ENCODE measurements around the gene RNF150.
"Not testable (repeated sequence)": the region's sequence is repeated elsewhere in the genome, so short reads cannot be mapped to it uniquely, and the experiment has no call there.

The RNF150 gene

DNA sequence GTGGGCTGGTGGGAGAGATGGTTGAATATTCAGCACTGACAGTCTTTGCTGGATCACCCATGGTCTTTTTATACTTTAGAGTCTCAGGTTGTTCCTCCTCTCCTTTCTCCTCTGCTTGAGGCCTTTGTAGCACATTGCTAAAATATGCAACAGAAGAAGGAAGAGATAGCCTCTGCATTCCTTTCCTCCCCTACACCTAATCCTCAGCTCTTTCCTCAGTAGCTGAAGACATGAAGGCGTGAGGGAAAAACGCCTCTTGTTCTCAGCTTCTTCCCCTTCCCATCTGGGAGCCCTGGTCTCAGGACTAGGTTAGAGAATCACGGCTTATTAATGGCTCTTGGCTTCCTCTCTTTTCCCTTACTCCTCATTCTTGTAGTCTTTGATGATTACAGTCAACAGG, 76.8 kb downstream of the RNF150 start:
- WGBS, 2 experiments: 56 to 69% methylated on average over 3 of the region's 3 CpGs
- peaks cover 3% of the 10 kb centered on the region for H3K4me1 ChIP-seq (ENCODE audit: control insufficient read depth, insufficient read depth, low read length)
- no peaks in the 10 kb centered on the region for H3K27me3 ChIP-seq (ENCODE audit: control insufficient read depth, insufficient read depth, low read length, poor library complexity, severe bottlenecking)
- H3K4me3 ChIP-seq (ENCODE audit: insufficient read depth, low read depth, low read length): no peak overlapping the region
- H3K9me3 ChIP-seq (ENCODE audit: control insufficient read depth, low read length): no peaks in the 10 kb centered on the region
- H3K36me3 ChIP-seq (ENCODE audit: control insufficient read depth, insufficient read depth, low read length): no peaks in the 10 kb centered on the region
- H3K27ac ChIP-seq (ENCODE audit: insufficient read depth, low read depth, low read length, poor library complexity, severe bottlenecking): no peak overlapping the region

DNA sequence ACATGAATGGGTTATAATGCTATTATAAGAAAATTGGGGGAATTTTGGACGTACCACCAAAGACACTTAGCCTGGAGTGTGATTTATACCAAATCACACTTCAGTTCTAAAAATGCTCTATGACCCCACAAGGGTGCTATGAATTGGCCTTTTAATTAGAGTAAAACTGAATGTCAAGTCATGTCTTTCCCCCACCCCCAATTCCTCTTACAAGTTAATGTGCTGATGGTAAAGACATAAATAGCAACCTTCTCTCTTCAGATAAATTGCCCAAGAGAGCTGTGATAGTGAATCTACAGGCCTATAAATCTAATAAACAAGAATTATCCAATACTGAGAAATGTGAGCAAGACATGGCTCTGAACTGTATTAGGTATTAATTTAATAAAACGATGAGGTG, 78.8 kb downstream of the RNF150 start:
- Histone ChIP-seq H3K36me3 (ENCODE audit: control insufficient read depth, insufficient read depth, low read length) (no peaks in the 10 kb centered on the region), H3K27me3 (ENCODE audit: control insufficient read depth, insufficient read depth, low read length, poor library complexity, severe bottlenecking) (no peaks in the 10 kb centered on the region), H3K27ac (ENCODE audit: insufficient read depth, low read depth, low read length, poor library complexity, severe bottlenecking) (no peak overlapping the region), H3K4me1 (ENCODE audit: control insufficient read depth, insufficient read depth, low read length) (peaks cover 3% of the 10 kb centered on the region), H3K4me3 (ENCODE audit: insufficient read depth, low read depth, low read length) (no peak overlapping the region), H3K9me3 (ENCODE audit: control insufficient read depth, low read length) (no peaks in the 10 kb centered on the region)
- WGBS, 2 experiments: 93% methylated on average over 2 of the region's 2 CpGs; no CpG with 5 or more reads in 1 of the 2 experiments

DNA sequence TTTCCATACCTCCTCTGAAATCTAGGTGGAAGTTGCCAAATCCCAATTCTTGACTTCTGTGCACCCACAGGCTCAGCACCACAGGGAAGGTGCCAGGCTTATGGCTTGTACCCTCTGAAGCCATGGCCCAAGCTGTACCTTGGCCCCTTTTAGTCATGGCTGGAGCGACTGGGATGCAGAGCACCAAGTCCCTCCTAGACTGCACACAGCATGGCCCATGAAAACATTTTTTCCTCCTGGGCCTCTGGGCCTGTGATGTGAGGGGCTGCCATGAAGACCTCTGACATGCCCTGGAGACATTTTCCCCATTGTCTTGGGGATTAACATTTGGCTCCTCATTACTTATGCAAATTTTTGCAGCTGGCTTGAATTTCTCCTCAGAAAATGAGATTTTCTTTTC, 82.3 kb downstream of the RNF150 start:
- not testable (repeated sequence) for H3K36me3 ChIP-seq (ENCODE audit: control insufficient read depth, insufficient read depth, low read length); H3K4me3 ChIP-seq (ENCODE audit: insufficient read depth, low read depth, low read length); H3K27me3 ChIP-seq (ENCODE audit: control insufficient read depth, insufficient read depth, low read length, poor library complexity, severe bottlenecking); H3K27ac ChIP-seq (ENCODE audit: insufficient read depth, low read depth, low read length, poor library complexity, severe bottlenecking); H3K9me3 ChIP-seq (ENCODE audit: control insufficient read depth, low read length); H3K4me1 ChIP-seq (ENCODE audit: control insufficient read depth, insufficient read depth, low read length)
- 95 to 100% methylated on average over 1 of the region's 1 CpG for WGBS, 2 experiments

DNA sequence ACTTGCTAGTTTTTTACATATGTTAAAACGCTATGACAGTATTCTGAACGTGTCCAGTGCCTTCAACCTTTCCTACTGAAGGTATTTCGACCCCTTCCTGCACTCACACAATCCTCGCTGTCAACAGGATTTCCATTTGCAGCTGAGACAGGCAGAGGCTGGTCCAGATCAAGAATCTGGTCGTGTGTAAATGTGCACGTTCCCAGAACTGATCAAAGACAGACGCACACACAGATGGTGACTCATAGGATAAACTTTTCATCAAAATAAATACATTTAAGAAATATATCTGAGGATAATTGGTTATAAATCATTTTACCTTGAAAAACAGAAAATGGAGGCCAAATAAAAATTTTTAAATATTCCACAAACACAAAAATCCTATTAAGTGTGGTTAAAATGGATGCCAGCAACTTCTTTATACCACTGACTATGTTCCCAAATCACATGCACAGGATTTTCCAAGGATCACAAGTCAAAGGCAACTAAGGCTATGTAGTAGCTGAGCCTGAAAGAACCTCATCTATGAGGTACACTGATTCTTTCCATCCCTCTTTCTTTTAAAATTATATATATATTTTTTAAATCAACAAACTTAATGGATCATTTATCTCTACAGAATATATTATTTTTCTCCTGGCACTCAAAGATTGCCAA, 85.9 kb downstream of the RNF150 start:
- Histone ChIP-seq H3K27ac (ENCODE audit: insufficient read depth, low read depth, low read length, poor library complexity, severe bottlenecking) (no peak overlapping the region), H3K36me3 (ENCODE audit: control insufficient read depth, insufficient read depth, low read length) (no peaks in the 10 kb centered on the region), H3K9me3 (ENCODE audit: control insufficient read depth, low read length) (no peaks in the 10 kb centered on the region), H3K27me3 (ENCODE audit: control insufficient read depth, insufficient read depth, low read length, poor library complexity, severe bottlenecking) (no peaks in the 10 kb centered on the region), H3K4me1 (ENCODE audit: control insufficient read depth, insufficient read depth, low read length) (no peaks in the 10 kb centered on the region), H3K4me3 (ENCODE audit: insufficient read depth, low read depth, low read length) (no peak overlapping the region)
- WGBS, 2 experiments: 94 to 95% methylated on average over 7 of the region's 7 CpGs

DNA sequence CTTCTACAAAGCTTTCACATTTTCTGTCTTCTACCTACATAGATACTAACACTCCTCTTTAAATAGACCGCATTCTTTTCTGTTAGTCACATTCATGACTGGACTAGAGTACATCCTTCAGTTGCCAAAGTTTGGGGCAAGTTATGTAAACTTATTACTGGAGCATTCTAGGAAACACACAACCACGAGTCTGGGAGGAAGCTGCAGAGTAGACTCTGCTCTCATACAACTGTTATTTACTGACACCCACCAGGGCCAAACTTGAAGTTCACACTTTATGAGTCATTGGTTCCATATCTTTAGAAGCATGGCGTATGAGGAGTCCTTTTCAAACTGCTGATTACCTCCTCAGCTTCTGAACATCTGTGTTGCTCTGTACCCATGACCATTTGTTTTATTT, 87.0 kb downstream of the RNF150 start:
- no peaks in the 10 kb centered on the region for H3K4me1 ChIP-seq (ENCODE audit: control insufficient read depth, insufficient read depth, low read length)
- WGBS, 2 experiments: 94% methylated on average over 3 of the region's 3 CpGs
- no peaks in the 10 kb centered on the region for H3K9me3 ChIP-seq (ENCODE audit: control insufficient read depth, low read length)
- H3K27ac ChIP-seq (ENCODE audit: insufficient read depth, low read depth, low read length, poor library complexity, severe bottlenecking): no peak overlapping the region
- H3K36me3 ChIP-seq (ENCODE audit: control insufficient read depth, insufficient read depth, low read length): no peaks in the 10 kb centered on the region
- H3K4me3 ChIP-seq (ENCODE audit: insufficient read depth, low read depth, low read length): no peak overlapping the region
- no peaks in the 10 kb centered on the region for H3K27me3 ChIP-seq (ENCODE audit: control insufficient read depth, insufficient read depth, low read length, poor library complexity, severe bottlenecking)

DNA sequence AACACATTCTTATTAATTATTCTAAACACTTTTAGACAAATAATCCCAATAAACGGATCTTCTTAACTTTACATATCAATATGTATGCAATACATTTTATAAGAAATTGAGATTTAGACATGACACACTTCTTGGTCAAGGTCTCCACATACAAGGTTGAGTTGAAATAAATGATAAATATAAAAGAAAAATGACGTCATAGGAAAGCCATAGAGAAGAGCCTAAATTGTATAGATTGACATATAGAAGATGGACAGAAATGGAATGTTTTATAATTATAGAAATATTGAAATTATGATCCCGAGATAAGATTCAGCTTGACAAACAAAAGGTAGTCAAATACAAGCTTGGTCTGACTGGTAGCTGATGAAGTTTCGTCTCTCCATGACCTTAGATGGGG, 87.4 kb downstream of the RNF150 start:
- Histone ChIP-seq H3K27ac (ENCODE audit: insufficient read depth, low read depth, low read length, poor library complexity, severe bottlenecking) (no peak overlapping the region), H3K27me3 (ENCODE audit: control insufficient read depth, insufficient read depth, low read length, poor library complexity, severe bottlenecking) (no peaks in the 10 kb centered on the region), H3K4me1 (ENCODE audit: control insufficient read depth, insufficient read depth, low read length) (peaks cover 3% of the 10 kb centered on the region), H3K9me3 (ENCODE audit: control insufficient read depth, low read length) (no peaks in the 10 kb centered on the region), H3K36me3 (ENCODE audit: control insufficient read depth, insufficient read depth, low read length) (no peaks in the 10 kb centered on the region), H3K4me3 (ENCODE audit: insufficient read depth, low read depth, low read length) (no peak overlapping the region)
- WGBS, 2 experiments: 94 to 98% methylated on average over 3 of the region's 4 CpGs

DNA sequence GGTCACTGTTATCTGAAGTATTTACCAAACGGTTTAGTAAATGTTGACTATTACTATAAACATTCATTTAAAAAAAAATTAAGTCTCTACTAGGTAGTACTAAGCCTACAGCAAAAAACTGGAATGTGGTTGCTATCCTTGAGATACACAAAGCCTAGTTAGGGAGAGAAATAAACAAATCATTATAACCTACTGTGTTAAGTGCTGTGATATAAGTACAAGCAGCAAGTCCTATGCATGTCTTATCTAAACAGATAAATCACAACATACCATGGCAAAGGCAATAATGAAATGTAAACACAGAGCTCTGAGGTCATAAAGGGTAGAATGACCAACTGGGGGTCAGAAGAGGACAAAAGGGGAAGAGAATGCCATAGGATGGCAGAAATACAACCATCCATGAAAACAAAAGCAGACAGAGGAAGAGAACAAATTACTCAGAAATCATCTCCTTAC, 92.2 kb downstream of the RNF150 start:
- no peak overlapping the region for H3K27ac ChIP-seq (ENCODE audit: insufficient read depth, low read depth, low read length, poor library complexity, severe bottlenecking)
- H3K36me3 ChIP-seq (ENCODE audit: control insufficient read depth, insufficient read depth, low read length): no peaks in the 10 kb centered on the region
- H3K4me1 ChIP-seq (ENCODE audit: control insufficient read depth, insufficient read depth, low read length): peaks cover 3% of the 10 kb centered on the region
- WGBS, 2 experiments: no CpG with 5 or more reads among the region's 1 CpG
- H3K4me3 ChIP-seq (ENCODE audit: insufficient read depth, low read depth, low read length): no peak overlapping the region
- no peaks in the 10 kb centered on the region for H3K27me3 ChIP-seq (ENCODE audit: control insufficient read depth, insufficient read depth, low read length, poor library complexity, severe bottlenecking)
- H3K9me3 ChIP-seq (ENCODE audit: control insufficient read depth, low read length): no peaks in the 10 kb centered on the region

DNA sequence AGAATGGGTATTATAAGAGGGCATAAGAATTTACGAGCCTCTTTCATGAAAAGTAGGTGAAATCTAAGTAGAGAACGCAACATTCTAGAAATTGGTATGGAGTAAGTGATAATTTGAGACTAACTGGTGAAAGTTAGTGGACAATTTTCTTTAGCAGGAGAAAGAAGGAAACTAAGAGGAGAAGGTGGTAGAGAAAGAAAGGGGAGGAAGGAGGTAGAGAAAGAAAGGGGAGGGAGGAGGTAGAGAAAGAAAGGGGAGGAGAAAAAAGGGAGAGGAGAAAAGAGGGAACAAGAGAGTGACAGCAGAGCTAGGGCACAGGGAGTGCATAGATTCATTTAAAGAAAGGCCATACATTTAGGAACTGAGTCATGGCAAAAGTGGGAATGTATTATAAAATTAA, 94.1 kb downstream of the RNF150 start:
- H3K4me3 ChIP-seq (ENCODE audit: insufficient read depth, low read depth, low read length): no peak overlapping the region
- H3K27ac ChIP-seq (ENCODE audit: insufficient read depth, low read depth, low read length, poor library complexity, severe bottlenecking): no peak overlapping the region
- H3K4me1 ChIP-seq (ENCODE audit: control insufficient read depth, insufficient read depth, low read length): peaks cover 3% of the 10 kb centered on the region
- H3K9me3 ChIP-seq (ENCODE audit: control insufficient read depth, low read length): no peaks in the 10 kb centered on the region
- H3K36me3 ChIP-seq (ENCODE audit: control insufficient read depth, insufficient read depth, low read length): no peaks in the 10 kb centered on the region
- no peaks in the 10 kb centered on the region for H3K27me3 ChIP-seq (ENCODE audit: control insufficient read depth, insufficient read depth, low read length, poor library complexity, severe bottlenecking)
- 91 to 96% methylated on average over 2 of the region's 2 CpGs for WGBS, 2 experiments

DNA sequence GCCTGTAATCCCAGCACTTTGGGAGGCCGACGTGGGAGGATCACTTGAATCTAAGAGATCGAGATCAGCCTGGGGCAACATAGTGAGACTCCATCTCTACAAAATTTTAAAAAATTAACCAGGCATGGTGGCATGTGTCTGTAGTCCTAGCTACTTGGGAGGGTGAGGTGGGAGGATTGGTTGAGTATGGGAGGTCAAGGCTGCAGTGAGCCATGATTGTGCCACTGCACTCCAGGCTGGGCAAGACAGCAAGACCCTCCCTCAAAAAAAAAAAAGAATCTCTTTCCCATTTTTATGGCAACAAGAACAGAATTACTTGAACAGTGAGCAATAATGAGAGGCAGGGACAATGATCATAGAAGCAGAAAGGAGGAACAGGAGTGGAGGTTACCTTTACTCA, 94.8 kb downstream of the RNF150 start:
- Histone ChIP-seq H3K9me3 (ENCODE audit: control insufficient read depth, low read length) (no peaks in the 10 kb centered on the region), H3K27ac (ENCODE audit: insufficient read depth, low read depth, low read length, poor library complexity, severe bottlenecking) (no peak overlapping the region), H3K4me1 (ENCODE audit: control insufficient read depth, insufficient read depth, low read length) (peaks cover 3% of the 10 kb centered on the region), H3K4me3 (ENCODE audit: insufficient read depth, low read depth, low read length) (no peak overlapping the region), H3K27me3 (ENCODE audit: control insufficient read depth, insufficient read depth, low read length, poor library complexity, severe bottlenecking) (no peaks in the 10 kb centered on the region), H3K36me3 (ENCODE audit: control insufficient read depth, insufficient read depth, low read length) (no peaks in the 10 kb centered on the region)
- 86 to 97% methylated on average over 3 of the region's 3 CpGs for WGBS, 2 experiments

DNA sequence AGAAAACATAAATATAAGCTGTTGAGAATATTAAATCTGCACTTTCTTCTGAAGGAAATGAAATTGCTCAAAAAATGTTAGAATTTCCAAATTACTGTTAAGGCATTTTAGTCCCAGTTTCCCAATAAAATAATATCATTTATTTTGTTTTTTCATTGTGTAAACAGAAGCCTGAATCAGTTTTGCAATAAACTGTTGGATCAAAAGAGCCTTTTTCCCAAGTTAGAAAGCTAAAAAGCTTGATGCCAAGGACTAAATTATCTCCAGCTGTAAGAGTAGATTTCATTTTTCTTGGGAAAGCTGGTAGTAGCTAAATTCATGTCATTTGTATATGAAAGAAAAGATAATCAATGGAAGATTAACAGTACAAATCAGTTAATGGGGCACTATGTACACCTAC, 95.8 kb downstream of the RNF150 start:
- no peaks in the 10 kb centered on the region for H3K27me3 ChIP-seq (ENCODE audit: control insufficient read depth, insufficient read depth, low read length, poor library complexity, severe bottlenecking)
- H3K27ac ChIP-seq (ENCODE audit: insufficient read depth, low read depth, low read length, poor library complexity, severe bottlenecking): no peak overlapping the region
- H3K9me3 ChIP-seq (ENCODE audit: control insufficient read depth, low read length): no peaks in the 10 kb centered on the region
- H3K4me3 ChIP-seq (ENCODE audit: insufficient read depth, low read depth, low read length): no peak overlapping the region
- H3K4me1 ChIP-seq (ENCODE audit: control insufficient read depth, insufficient read depth, low read length): peaks cover 3% of the 10 kb centered on the region
- no peaks in the 10 kb centered on the region for H3K36me3 ChIP-seq (ENCODE audit: control insufficient read depth, insufficient read depth, low read length)

DNA sequence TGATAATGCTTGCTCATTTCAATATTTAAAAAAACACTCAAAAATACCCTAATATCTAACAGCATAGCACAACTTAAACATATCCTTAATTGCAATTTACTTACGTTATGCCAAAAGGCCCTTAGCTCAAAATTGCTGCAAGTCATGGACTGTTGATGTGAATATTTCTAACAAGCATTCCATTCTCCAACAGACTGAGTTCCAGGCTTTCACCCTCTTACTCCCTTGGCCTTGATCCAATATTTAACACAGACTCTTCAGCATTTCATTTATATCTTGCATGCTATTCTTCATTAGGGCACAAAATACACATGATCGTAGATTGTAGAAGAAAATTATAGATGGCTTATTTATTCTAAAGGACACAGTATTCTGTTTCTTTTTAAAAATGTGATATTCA, 96.5 kb downstream of the RNF150 start:
- Histone ChIP-seq H3K36me3 (ENCODE audit: control insufficient read depth, insufficient read depth, low read length) (no peaks in the 10 kb centered on the region), H3K27me3 (ENCODE audit: control insufficient read depth, insufficient read depth, low read length, poor library complexity, severe bottlenecking) (no peaks in the 10 kb centered on the region), H3K9me3 (ENCODE audit: control insufficient read depth, low read length) (no peaks in the 10 kb centered on the region), H3K27ac (ENCODE audit: insufficient read depth, low read depth, low read length, poor library complexity, severe bottlenecking) (no peak overlapping the region), H3K4me3 (ENCODE audit: insufficient read depth, low read depth, low read length) (no peak overlapping the region), H3K4me1 (ENCODE audit: control insufficient read depth, insufficient read depth, low read length) (peaks cover 3% of the 10 kb centered on the region)
- WGBS, 2 experiments: 100% methylated on average over 1 of the region's 2 CpGs

All from ectodermal cell (in vitro differentiated cells).